Tibial nerve (tissue), 3 donors: Measurements from ENCODE around the gene NOC4L.

Source experiments
- POLR2A ChIP-seq, 2 donors: fragments of 450-650 bp; IDR thresholded peaks; one replicate each; pipeline ENCODE4 v1.6.1; 2017; ENCODE audit warnings: antibody characterized with exemption in 2 of 2, mild to moderate bottlenecking in 2 of 2, moderate library complexity in 2 of 2
- TF ChIP-seq, protein P1 (sequence below), 5 experiments: fragments of 200-600 bp in 3 of 5; fragments of 450-650 bp in 2 of 5; sonication (generic) in 3 of 5; IDR thresholded peaks; one replicate each; pipeline ENCODE4 v1.5.1; 2016 to 2019; ENCODE audit warnings: antibody characterized with exemption in 5 of 5, mild to moderate bottlenecking in 3 of 5, moderate library complexity in 2 of 5

GRCh38 chr12:132175496-132176384 lies 31.5 kb downstream of the NOC4L start:
- TF ChIP-seq, protein P1, sequence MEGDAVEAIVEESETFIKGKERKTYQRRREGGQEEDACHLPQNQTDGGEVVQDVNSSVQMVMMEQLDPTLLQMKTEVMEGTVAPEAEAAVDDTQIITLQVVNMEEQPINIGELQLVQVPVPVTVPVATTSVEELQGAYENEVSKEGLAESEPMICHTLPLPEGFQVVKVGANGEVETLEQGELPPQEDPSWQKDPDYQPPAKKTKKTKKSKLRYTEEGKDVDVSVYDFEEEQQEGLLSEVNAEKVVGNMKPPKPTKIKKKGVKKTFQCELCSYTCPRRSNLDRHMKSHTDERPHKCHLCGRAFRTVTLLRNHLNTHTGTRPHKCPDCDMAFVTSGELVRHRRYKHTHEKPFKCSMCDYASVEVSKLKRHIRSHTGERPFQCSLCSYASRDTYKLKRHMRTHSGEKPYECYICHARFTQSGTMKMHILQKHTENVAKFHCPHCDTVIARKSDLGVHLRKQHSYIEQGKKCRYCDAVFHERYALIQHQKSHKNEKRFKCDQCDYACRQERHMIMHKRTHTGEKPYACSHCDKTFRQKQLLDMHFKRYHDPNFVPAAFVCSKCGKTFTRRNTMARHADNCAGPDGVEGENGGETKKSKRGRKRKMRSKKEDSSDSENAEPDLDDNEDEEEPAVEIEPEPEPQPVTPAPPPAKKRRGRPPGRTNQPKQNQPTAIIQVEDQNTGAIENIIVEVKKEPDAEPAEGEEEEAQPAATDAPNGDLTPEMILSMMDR (IDR thresholded peaks at IDR 0.05): no peak
- TF ChIP-seq POLR2A (IDR thresholded peaks at IDR 0.05): no peak
